HepG2 (cell line): ENCODE results near the gene TMEM167B. TPM values are rescaled to one million over a fixed set of nuclear protein-coding genes. Genes with fewer than 3 reads are reported as not detected.

ENCODE experiments used
- AGO1 ChIP-seq: fragments of 200-400 bp; formaldehyde crosslinking; IDR thresholded peaks from 2 replicates; pipeline ENCODE4 v1.6.1; 2017; ENCODE audit warnings: mild to moderate bottlenecking, low read depth, low read length, moderate library complexity; ENCODE audit not compliant: poor library complexity, severe bottlenecking
- DBP ChIP-seq: sonication (generic); formaldehyde crosslinking; IDR thresholded peaks from 2 replicates; pipeline ENCODE4 v1.4.0; 2020; ENCODE audit warnings: missing genetic modification reagents; ENCODE audit errors: not compliant biosample characterization
- DRAP1 ChIP-seq: IDR thresholded peaks from 2 replicates; pipeline ENCODE4 v1.6.1; 2016; ENCODE audit warnings: missing genetic modification reagents, missing compliant biosample characterization
- MTERF4 ChIP-seq: sonication (generic); formaldehyde crosslinking; IDR thresholded peaks from 2 replicates; pipeline ENCODE4 v1.8.0; 2023; ENCODE audit warnings: mild to moderate bottlenecking, missing genetic modification reagents
- RFX3 ChIP-seq: IDR thresholded peaks from 2 replicates; pipeline ENCODE4 v1.6.1; 2016; ENCODE audit warnings: missing biosample characterization, missing genetic modification reagents
- RNF219 ChIP-seq: sonication (generic); formaldehyde crosslinking; IDR thresholded peaks from 2 replicates; pipeline ENCODE4 v1.5.0; 2020; ENCODE audit warnings: mild to moderate bottlenecking, missing genetic modification reagents
- SPEN ChIP-seq: sonication (generic); formaldehyde crosslinking; IDR thresholded peaks from 2 replicates; pipeline ENCODE4 v1.5.1; 2020; ENCODE audit warnings: low read depth, mild to moderate bottlenecking, missing genetic modification reagents
- TFDP1 ChIP-seq: IDR thresholded peaks from 2 replicates; pipeline ENCODE4 v1.6.1; 2016; ENCODE audit warnings: missing compliant biosample characterization, missing genetic modification reagents, borderline replicate concordance
- ZBTB1 ChIP-seq: sonication (generic); formaldehyde crosslinking; IDR thresholded peaks from 2 replicates; pipeline ENCODE4 v1.4.0; 2020; ENCODE audit warnings: missing genetic modification reagents, borderline replicate concordance
- ZNF572 ChIP-seq: sonication (generic); formaldehyde crosslinking; IDR thresholded peaks from 2 replicates; pipeline ENCODE4 v1.5.1; 2020; ENCODE audit warnings: mild to moderate bottlenecking, missing genetic modification reagents
- ZSCAN20 ChIP-seq: sonication (generic); formaldehyde crosslinking; IDR thresholded peaks from 2 replicates; pipeline ENCODE4 v1.4.0; 2020; ENCODE audit warnings: missing genetic modification reagents, mild to moderate bottlenecking, borderline replicate concordance
- polyA plus RNA-seq, 8 experiments: library from polyadenylated mRNA; depleted of rRNA in 3 of 8; stranded (reverse) in 7 of 8; unstranded in 1 of 8; fragments of >200 nt; fragmentation: Illumina TruSeq in 4 of 8; extraction: Trizol in 4 of 8; gene quantifications; 2 replicates each; pipeline versions ENCODE4 v1.2.1 to v1.2.3, GENCODE V29; 2011 to 2016; ENCODE audit warnings: low read depth in 4 of 8, missing spikeins in 1 of 8, mixed read lengths in 1 of 8; ENCODE audit not compliant: insufficient read depth in 1 of 8
- total RNA-seq, 5 experiments: library from RNA; depleted of rRNA; stranded (reverse); fragments of >200 nt; fragmentation: Illumina TruSeq; extraction: Trizol; gene quantifications; 2 replicates each; pipeline ENCODE4 v1.2.3, GENCODE V29; 2016; ENCODE audit warnings: low read depth in 1 of 5
- TF ChIP-seq, protein P1 (sequence below), 2 experiments: sonication (generic) in 1 of 2; formaldehyde crosslinking in 1 of 2; IDR thresholded peaks; 2 replicates each; pipeline versions ENCODE4 v1.4.0 to v1.6.1; 2018 to 2020; ENCODE audit warnings: missing genetic modification reagents in 2 of 2, borderline replicate concordance in 1 of 2, low read depth in 1 of 2, mild to moderate bottlenecking in 1 of 2, missing biosample characterization in 1 of 2
- TF ChIP-seq, protein P2 (sequence below): sonication (generic); formaldehyde crosslinking; IDR thresholded peaks from 2 replicates; pipeline ENCODE4 v1.5.0; 2020; ENCODE audit warnings: missing genetic modification reagents
- TF ChIP-seq, protein P3 (sequence below): sonication (generic); formaldehyde crosslinking; IDR thresholded peaks from 2 replicates; pipeline ENCODE4 v1.4.0; 2020; ENCODE audit warnings: mild to moderate bottlenecking, missing genetic modification reagents, borderline replicate concordance

The TMEM167B gene
- total and polyA plus RNA-seq, 2 of the 13 experiments (the other 11 are each of a cell fraction or from before 2014, with no cell fraction given): 9.5 to 22.4 TPM

DNA sequence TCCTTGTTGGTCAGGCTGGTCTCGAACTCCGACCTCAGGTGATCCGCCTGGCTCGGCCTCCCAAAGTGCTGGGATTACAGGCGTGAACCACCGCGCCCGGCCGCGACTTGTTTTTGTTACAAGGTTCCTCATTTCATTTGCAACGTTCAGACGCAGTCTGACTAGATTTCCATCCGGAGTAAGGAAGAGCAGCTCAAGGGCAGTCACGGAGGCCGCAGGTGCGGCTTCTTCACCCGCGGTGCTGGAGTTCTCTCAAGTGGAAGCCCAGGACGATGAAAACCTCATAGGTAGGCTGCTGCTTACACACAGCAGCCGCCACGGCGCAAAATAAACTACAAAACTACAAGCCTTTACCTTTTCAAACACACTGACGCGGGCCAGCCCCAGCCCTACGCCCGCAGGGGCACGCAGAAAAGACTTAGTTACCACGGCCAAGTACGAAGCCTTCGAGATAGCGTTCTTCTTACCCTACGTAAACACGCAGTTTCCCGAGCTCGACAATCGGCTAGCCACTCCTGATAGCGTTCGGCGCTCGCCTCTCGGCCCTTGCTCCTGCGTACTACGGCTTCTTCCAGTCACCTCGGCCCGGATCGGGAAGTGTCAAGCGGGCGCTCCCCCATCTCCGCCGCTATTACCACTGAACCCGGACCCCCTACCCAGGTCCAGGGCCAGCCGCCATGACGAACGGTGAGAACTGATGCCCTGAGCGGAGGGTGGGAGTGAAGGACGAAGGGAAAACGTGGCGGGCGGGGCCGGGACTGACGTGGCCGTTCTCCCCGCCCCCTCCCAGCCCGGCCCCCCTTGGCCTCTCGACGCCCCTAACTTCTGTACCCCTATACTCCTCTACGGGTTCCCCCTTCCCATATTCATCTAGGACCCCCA, at the start of gene TMEM167B (continued):
- peak; percentile 94 for TF ChIP-seq SPEN
- TF ChIP-seq TFDP1 (CRISPR knock-in tag): 0 out of 2 replicates have a peak, but pooled peaks have one; percentile 44
- TF ChIP-seq RNF219: peak; percentile 88; the same call in 1 of the 2 replicates
- peak; percentile 51; the same call in 1 of the 2 replicates for TF ChIP-seq DRAP1 (CRISPR knock-in tag)
- no peak for TF ChIP-seq ZBTB1 (CRISPR knock-in tag)
- no peak for TF ChIP-seq AGO1
- TF ChIP-seq MTERF4: peak; percentile 10; the same call in 1 of the 2 replicates
- TF ChIP-seq RFX3: peak; percentile 29; the same call in 1 of the 2 replicates
- no peak for TF ChIP-seq ZNF572 (CRISPR knock-in tag)
- TF ChIP-seq, protein P1, sequence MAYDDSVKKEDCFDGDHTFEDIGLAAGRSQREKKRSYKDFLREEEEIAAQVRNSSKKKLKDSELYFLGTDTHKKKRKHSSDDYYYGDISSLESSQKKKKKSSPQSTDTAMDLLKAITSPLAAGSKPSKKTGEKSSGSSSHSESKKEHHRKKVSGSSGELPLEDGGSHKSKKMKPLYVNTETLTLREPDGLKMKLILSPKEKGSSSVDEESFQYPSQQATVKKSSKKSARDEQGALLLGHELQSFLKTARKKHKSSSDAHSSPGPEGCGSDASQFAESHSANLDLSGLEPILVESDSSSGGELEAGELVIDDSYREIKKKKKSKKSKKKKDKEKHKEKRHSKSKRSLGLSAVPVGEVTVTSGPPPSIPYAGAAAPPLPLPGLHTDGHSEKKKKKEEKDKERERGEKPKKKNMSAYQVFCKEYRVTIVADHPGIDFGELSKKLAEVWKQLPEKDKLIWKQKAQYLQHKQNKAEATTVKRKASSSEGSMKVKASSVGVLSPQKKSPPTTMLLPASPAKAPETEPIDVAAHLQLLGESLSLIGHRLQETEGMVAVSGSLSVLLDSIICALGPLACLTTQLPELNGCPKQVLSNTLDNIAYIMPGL (CRISPR knock-in tag; IDR thresholded peaks at IDR 0.05; ENCODE audit: borderline replicate concordance in 1 of 2, low read depth in 1 of 2): peak; percentile 95 to 98
- TF ChIP-seq, protein P2, sequence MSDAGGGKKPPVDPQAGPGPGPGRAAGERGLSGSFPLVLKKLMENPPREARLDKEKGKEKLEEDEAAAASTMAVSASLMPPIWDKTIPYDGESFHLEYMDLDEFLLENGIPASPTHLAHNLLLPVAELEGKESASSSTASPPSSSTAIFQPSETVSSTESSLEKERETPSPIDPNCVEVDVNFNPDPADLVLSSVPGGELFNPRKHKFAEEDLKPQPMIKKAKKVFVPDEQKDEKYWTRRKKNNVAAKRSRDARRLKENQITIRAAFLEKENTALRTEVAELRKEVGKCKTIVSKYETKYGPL (CRISPR knock-in tag): no peak
- no peak for TF ChIP-seq ZSCAN20
- TF ChIP-seq DBP: no peak
- TF ChIP-seq, protein P3, sequence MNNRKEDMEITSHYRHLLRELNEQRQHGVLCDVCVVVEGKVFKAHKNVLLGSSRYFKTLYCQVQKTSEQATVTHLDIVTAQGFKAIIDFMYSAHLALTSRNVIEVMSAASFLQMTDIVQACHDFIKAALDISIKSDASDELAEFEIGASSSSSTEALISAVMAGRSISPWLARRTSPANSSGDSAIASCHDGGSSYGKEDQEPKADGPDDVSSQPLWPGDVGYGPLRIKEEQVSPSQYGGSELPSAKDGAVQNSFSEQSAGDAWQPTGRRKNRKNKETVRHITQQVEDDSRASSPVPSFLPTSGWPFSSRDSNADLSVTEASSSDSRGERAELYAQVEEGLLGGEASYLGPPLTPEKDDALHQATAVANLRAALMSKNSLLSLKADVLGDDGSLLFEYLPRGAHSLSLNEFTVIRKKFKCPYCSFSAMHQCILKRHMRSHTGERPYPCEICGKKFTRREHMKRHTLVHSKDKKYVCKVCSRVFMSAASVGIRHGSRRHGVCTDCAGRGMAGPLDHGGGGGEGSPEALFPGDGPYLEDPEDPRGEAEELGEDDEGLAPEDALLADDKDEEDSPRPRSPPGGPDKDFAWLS (CRISPR knock-in tag): no peak
